Right atrium auricular region (tissue), 2 donors: ENCODE results near the gene ACP1. TPM values are rescaled to one million over a fixed set of nuclear protein-coding genes. Genes with fewer than 3 reads are reported as not detected.

Source experiments
- DNase-seq: peaks from one replicate; pipeline ENCODE4 v3.0.0-alpha.2; 2019; ENCODE audit warnings: low spot score
- H3K27ac ChIP-seq, 2 donors: fragments of 200-600 bp; sonication (generic); 1 replicate in 1 of 2; 2 replicates in 1 of 2; pipeline ENCODE4 v1.5.1; 2016 to 2019
- H3K27me3 ChIP-seq, 2 donors: fragments of 200-600 bp; sonication (generic); one replicate each; pipeline versions ENCODE4 v1.5.1 to v1.6.0; 2017 to 2019
- H3K36me3 ChIP-seq: fragments of 200-600 bp; sonication (generic); one replicate; pipeline ENCODE4 v1.5.1; 2016
- H3K4me1 ChIP-seq, 2 donors: fragments of 200-600 bp; sonication (generic); one replicate each; pipeline versions ENCODE4 v1.5.1 to v1.6.0; 2017 to 2019
- H3K4me3 ChIP-seq, 2 donors: fragments of 200-600 bp; sonication (generic); 1 replicate in 1 of 2; 2 replicates in 1 of 2; pipeline ENCODE4 v1.5.1; 2017 to 2019; ENCODE audit warnings: mild to moderate bottlenecking in 1 of 2, moderate library complexity in 1 of 2
- H3K9me3 ChIP-seq, 2 donors: fragments of 200-600 bp; sonication (generic); one replicate each; pipeline ENCODE4 v1.5.1; 2019
- CTCF ChIP-seq, 2 donors: fragments of 200-600 bp; sonication (generic); IDR thresholded peaks; one replicate each; pipeline ENCODE4 v1.5.1; 2019; ENCODE audit warnings: antibody characterized with exemption in 2 of 2
- total RNA-seq, 2 donors: library from RNA; depleted of rRNA; stranded (reverse); fragments of >200 nt; gene quantifications; one replicate each; pipeline ENCODE4 v1.1.0, GENCODE V29; 2016

ACP1 gene
- total RNA-seq, 2 donors from 2014 or later, result 46.2 to 59.5 TPM

- no peak for DNase-seq
- H3K36me3 ChIP-seq, result no peaks in the 10 kb centered on the region
- no peak overlapping the region for H3K4me3 ChIP-seq
- H3K9me3 ChIP-seq, result peaks cover 0 to 11% of the 10 kb centered on the region in 2 donors
- H3K27ac ChIP-seq, result no peak overlapping the region
- no peak for TF ChIP-seq CTCF (IDR thresholded peaks at IDR 0.05)
- no peaks in the 10 kb centered on the region for H3K27me3 ChIP-seq
- no peaks in the 10 kb centered on the region for H3K4me1 ChIP-seq
These were observed 26.9 kb upstream of the ACP1 start for GRCh38 chr2:237878-238277.

- no peak overlapping the region for H3K27ac ChIP-seq
- H3K4me3 ChIP-seq, result no peak overlapping the region
- TF ChIP-seq CTCF (IDR thresholded peaks at IDR 0.05), result no peak
- peaks cover 1% of the 10 kb centered on the region for H3K36me3 ChIP-seq
- no peaks in the 10 kb centered on the region for H3K4me1 ChIP-seq
- no peak for DNase-seq
- no peaks in the 10 kb centered on the region for H3K27me3 ChIP-seq
- H3K9me3 ChIP-seq, result peaks cover 0 to 15% of the 10 kb centered on the region in 2 donors
These were observed 26.3 kb upstream of the ACP1 start for GRCh38 chr2:238431-238830.

- no peaks in the 10 kb centered on the region for H3K27me3 ChIP-seq
- no peak for DNase-seq
- no peaks in the 10 kb centered on the region for H3K4me1 ChIP-seq
- H3K27ac ChIP-seq, result no peak overlapping the region
- H3K36me3 ChIP-seq, result peaks cover 6% of the 10 kb centered on the region
- H3K9me3 ChIP-seq, result peaks cover 0 to 17% of the 10 kb centered on the region in 2 donors
- no peak for TF ChIP-seq CTCF (IDR thresholded peaks at IDR 0.05)
- no peak overlapping the region for H3K4me3 ChIP-seq
These were observed 25.9 kb upstream of the ACP1 start for GRCh38 chr2:238869-239268.

- Histone ChIP-seq H3K4me3 (no peak overlapping the region), H3K9me3 (peaks cover 0 to 17% of the 10 kb centered on the region in 2 donors), H3K36me3 (peaks cover 7% of the 10 kb centered on the region), H3K27ac (no peak overlapping the region), H3K27me3 (no peaks in the 10 kb centered on the region), H3K4me1 (no peaks in the 10 kb centered on the region)
- DNase-seq, result no peak
- TF ChIP-seq CTCF (IDR thresholded peaks at IDR 0.05), result no peak
These were observed 20.2 kb upstream of the ACP1 start for GRCh38 chr2:244547-244946.

GRCh38 chr2:246489-247144 is 18.1 kb upstream of the ACP1 start:
- DNase-seq, result no peak
- peak in 1 of 2 donors; percentile 67 for TF ChIP-seq CTCF (IDR thresholded peaks at IDR 0.05)
- no peaks in the 10 kb centered on the region for H3K4me1 ChIP-seq
- H3K27me3 ChIP-seq, result no peaks in the 10 kb centered on the region
- H3K4me3 ChIP-seq, result no peak overlapping the region
- H3K9me3 ChIP-seq, result peaks cover 0 to 14% of the 10 kb centered on the region in 2 donors
- H3K36me3 ChIP-seq, result peaks cover 13% of the 10 kb centered on the region
- no peak overlapping the region for H3K27ac ChIP-seq

GRCh38 chr2:248724-249123 is 16.0 kb upstream of the ACP1 start:
- DNase-seq, result no peak
- Histone ChIP-seq H3K9me3 (no peaks in the 10 kb centered on the region), H3K36me3 (peaks cover 9% of the 10 kb centered on the region), H3K27ac (no peak overlapping the region), H3K4me3 (no peak overlapping the region), H3K27me3 (no peaks in the 10 kb centered on the region), H3K4me1 (no peaks in the 10 kb centered on the region)
- TF ChIP-seq CTCF (IDR thresholded peaks at IDR 0.05), result no peak
